Psoas muscle (tissue), 8 donors: ENCODE measurements around the gene KLHL13. TPM values are rescaled to one million over a fixed set of nuclear protein-coding genes. Genes with fewer than 3 reads are reported as not detected.

Experiments used
- ATAC-seq, 4 donors: fragments of 200-7000 bp; cut with Tn5 transposase; one replicate each; pipeline ENCODE4 v1.9.1; 2020; ENCODE audit warnings: moderate library complexity in 3 of 4, mild to moderate bottlenecking in 2 of 4
- DNase-seq, 2 donors: peaks; one replicate each; pipeline ENCODE4 v3.0.0-alpha.2; 2020
- H3K27ac ChIP-seq: fragments of 200-600 bp; one replicate; pipeline ENCODE4 v1.8.0; 2022
- H3K27me3 ChIP-seq, 3 donors: fragments of 200-600 bp in 1 of 3; one replicate each; pipeline versions ENCODE4 v1.6.1 to v1.8.0; 2013 to 2022; ENCODE audit warnings: low read length in 2 of 3, mild to moderate bottlenecking in 2 of 3, moderate library complexity in 1 of 3; ENCODE audit not compliant: insufficient read depth in 3 of 3
- H3K36me3 ChIP-seq, 2 donors: fragments of 200-600 bp in 1 of 2; one replicate each; pipeline versions ENCODE4 v1.6.1 to v1.8.0; 2013 to 2022; ENCODE audit warnings: low read depth in 1 of 2, mild to moderate bottlenecking in 1 of 2, moderate library complexity in 1 of 2; ENCODE audit not compliant: insufficient read depth in 1 of 2
- H3K4me1 ChIP-seq: fragments of 200-600 bp; one replicate; pipeline ENCODE4 v1.8.0; 2022
- H3K4me3 ChIP-seq: fragments of 200-600 bp; one replicate; pipeline ENCODE4 v1.8.0; 2022; ENCODE audit warnings: mild to moderate bottlenecking
- H3K9me3 ChIP-seq: fragments of 200-600 bp; one replicate; pipeline ENCODE4 v1.8.0; 2022
- WGBS, 3 donors: extraction: QIAGEN DNeasy Blood & Tissue Kit; methylation state at CpG; one replicate each; pipeline versions ENCODE4 v1.1.6 to v1.1.7; 2013; 5-methylcytosine and 5-hydroxymethylcytosine counted together
- intact Hi-C, 2 donors: fragments of 100-400 bp; cut with DNase I; formaldehyde crosslinking; loops; one replicate each; pipeline versions ENCODE4 v1.11.0 to v1.14.2; 2022
- polyA plus RNA-seq, 3 donors: library from polyadenylated mRNA; stranded (reverse); fragments of 200-250 nt; gene quantifications; one replicate each; pipeline ENCODE4 v1.2.3, GENCODE V29; 2013
- total RNA-seq, 4 donors: library from RNA; stranded (reverse); fragmentation: NEBNext Ultra II Directional in 2 of 4; extraction: Animal tissue kit (Norgen Biotek cat#: 25700) in 2 of 4; gene quantifications; one replicate each; pipeline versions ENCODE4 v1.2.1 to v1.2.4, GENCODE V29; 2021 to 2023
- TF ChIP-seq, protein P1 (sequence below): fragments of 200-600 bp; IDR thresholded peaks from one replicate; pipeline ENCODE4 v1.8.0; 2022; ENCODE audit warnings: antibody characterized with exemption
- donor health status: healthy with polysubstance abuse.
- donor health status: DM: no; HTN: no; CAD: no; lungs with moderate emphysema.
- donor health status: Bipolar disorder and iron deficiency.
- donor health status: healthy.
- donor health status: DM: yes; HTN: yes; CAD: no.
- donor health status: DM: no; HTN: no; CAD: no.
- donor health status: DM: no; HTN: no; CAD: no.
- donor health status: DM: yes; HTN: yes; CAD: no.

Gene KLHL13
- total and polyA plus RNA-seq, 7 donors = 0.61 to 4.5 (median 1.5) TPM

DNA sequence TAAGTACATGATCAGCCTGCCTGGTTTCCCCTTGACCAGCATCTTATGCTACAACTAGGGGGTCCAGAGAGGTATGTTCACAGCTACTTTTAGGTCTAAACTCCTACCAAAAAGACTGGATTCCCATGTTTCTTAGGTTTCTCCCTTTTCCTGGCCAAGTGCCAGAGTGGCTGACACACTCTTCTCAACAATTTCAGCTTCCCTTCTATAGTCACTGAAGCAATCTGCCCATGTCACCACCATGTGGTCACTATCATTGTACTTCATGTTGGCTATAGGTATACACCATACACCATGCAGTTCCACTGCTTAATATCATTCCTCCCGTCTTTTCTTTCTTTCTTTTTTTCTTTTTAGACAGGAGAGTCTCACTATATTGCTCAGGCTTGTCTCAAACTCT lies 66.9 kb downstream of the KLHL13 start:
- H3K27ac ChIP-seq = no peak overlapping the region
- no peaks in the 10 kb centered on the region for H3K27me3 ChIP-seq
- H3K4me1 ChIP-seq = no peaks in the 10 kb centered on the region
- peaks cover under 1% of the 10 kb centered on the region for H3K9me3 ChIP-seq
- DNase-seq (no peak), ATAC-seq (no peak)
- intact Hi-C loops = no loop called here
- 52 to 89% (median 82%) methylated on average over 1 of the region's 1 CpG for WGBS, 3 donors
- TF ChIP-seq, protein P1, sequence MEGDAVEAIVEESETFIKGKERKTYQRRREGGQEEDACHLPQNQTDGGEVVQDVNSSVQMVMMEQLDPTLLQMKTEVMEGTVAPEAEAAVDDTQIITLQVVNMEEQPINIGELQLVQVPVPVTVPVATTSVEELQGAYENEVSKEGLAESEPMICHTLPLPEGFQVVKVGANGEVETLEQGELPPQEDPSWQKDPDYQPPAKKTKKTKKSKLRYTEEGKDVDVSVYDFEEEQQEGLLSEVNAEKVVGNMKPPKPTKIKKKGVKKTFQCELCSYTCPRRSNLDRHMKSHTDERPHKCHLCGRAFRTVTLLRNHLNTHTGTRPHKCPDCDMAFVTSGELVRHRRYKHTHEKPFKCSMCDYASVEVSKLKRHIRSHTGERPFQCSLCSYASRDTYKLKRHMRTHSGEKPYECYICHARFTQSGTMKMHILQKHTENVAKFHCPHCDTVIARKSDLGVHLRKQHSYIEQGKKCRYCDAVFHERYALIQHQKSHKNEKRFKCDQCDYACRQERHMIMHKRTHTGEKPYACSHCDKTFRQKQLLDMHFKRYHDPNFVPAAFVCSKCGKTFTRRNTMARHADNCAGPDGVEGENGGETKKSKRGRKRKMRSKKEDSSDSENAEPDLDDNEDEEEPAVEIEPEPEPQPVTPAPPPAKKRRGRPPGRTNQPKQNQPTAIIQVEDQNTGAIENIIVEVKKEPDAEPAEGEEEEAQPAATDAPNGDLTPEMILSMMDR = no peak
- H3K36me3 ChIP-seq = no peaks in the 10 kb centered on the region
- H3K4me3 ChIP-seq = no peak overlapping the region

DNA sequence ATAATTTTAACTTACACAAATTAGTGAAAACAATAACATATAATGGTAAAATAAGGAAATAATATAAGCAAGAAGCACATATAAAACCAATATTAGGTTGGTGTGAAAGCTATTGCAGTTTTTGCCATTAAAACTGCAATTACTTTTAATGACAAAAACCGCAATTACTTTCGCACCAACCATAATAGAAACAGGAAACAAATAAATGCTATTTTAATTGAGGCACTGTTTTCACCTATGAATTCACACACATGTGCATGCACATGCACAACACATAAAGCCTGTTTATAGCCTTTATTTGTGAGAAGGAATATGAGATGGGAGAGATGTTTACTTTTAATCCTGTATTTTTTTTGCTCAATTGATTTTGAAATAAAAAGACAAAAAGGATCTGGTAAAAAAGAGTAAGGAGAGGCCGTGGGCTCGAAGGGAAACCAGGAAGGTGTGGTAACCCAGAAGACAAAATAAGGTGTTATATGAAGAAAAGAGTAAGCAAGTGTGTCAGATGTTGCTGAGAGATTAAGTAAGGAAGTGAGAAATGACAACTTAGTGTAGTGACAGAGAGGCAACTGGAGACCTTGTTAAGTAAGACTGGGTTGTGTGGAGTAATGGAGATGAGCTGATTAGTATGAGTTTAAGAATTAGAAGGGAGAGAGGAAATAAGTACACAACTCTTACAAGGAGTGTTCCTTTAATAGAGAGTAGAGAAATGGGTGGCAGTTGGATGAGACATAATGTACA lies 69.0 kb downstream of the KLHL13 start:
- TF ChIP-seq, protein P1 = no peak
- DNase-seq (no peak), ATAC-seq (no peak)
- no peak overlapping the region for H3K27ac ChIP-seq
- intact Hi-C loops = no loop called here
- H3K9me3 ChIP-seq = peaks cover 15% of the 10 kb centered on the region
- no peaks in the 10 kb centered on the region for H3K4me1 ChIP-seq
- no peak overlapping the region for H3K4me3 ChIP-seq
- 57 to 87% (median 83%) methylated on average over 4 of the region's 4 CpGs for WGBS, 3 donors
- H3K36me3 ChIP-seq = no peaks in the 10 kb centered on the region
- no peaks in the 10 kb centered on the region for H3K27me3 ChIP-seq

DNA sequence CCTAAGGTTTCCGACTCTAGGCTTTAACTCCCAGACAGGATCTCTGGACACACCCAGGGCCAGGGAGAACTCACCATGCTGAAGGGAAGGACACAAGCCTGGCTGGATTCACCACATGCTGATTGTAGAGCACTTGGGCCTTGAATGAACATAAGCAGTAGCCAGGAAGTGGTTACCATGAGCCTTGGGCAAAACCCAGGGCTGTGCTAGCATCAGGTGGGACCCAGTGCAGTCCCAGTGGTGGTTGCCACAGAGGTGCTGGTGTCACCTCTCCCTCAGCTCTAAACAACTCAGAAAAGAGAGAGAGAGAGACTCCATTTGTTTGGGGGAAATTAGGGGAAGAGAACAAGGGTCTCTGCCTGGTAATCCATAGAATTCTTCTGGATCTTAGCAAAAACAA lies 77.0 kb downstream of the KLHL13 start:
- intact Hi-C loops = no loop called here
- 94 to 100% methylated on average over 1 of the region's 1 CpG; no CpG with 5 or more reads in 1 of the 3 donors for WGBS, 3 donors
- DNase-seq = no peak
- Histone ChIP-seq H3K36me3 (no peaks in the 10 kb centered on the region), H3K27ac (no peak overlapping the region), H3K4me3 (no peak overlapping the region), H3K27me3 (no peaks in the 10 kb centered on the region), H3K4me1 (no peaks in the 10 kb centered on the region), H3K9me3 (peaks cover 13% of the 10 kb centered on the region)
- TF ChIP-seq, protein P1 = no peak
- ATAC-seq = no peak

DNA sequence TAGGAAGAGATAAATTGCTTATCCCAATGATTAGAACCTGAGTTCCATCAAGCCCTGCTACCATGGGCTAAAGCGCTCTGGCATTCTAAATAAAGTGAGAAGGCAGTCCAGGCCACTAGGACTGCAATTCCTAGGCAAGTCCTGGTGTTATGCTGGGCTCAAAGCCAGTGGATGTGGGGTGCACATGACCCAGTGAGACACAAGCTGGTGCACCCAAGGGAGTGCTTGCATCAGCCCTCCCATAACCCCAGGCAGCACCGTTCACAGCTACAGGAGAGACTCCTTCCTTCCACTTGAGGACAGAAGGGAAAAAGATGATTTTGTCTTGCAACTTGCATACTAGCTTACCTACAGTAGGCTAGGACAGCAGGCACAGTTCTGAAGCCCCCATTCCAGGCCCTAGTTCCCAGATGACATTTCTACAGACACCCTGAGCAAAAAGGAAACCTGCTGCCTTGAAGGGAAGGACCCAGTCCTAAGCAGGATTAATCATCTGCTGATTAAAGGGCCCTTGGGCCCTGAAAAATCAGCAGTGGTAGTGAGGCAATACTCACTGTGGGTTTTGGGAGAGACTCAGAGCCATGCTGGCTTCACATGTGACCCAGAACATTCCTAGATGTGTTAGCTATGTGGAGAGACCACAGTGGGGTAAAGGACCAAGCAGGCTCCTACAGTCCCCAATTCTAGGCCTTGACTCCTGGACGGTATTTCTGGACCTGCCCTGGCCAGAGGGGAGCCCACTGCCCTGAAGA lies 77.8 kb downstream of the KLHL13 start:
- WGBS, 3 donors = 68 to 89% (median 86%) methylated on average over 3 of the region's 3 CpGs

More for the DNA sequence above, 77.8 kb downstream of the KLHL13 start:
- no peaks in the 10 kb centered on the region for H3K36me3 ChIP-seq
- H3K4me3 ChIP-seq = no peak overlapping the region
- no peaks in the 10 kb centered on the region for H3K4me1 ChIP-seq
- no peak for DNase-seq
- H3K27ac ChIP-seq = no peak overlapping the region
- H3K27me3 ChIP-seq = no peaks in the 10 kb centered on the region
- TF ChIP-seq, protein P1 = no peak
- intact Hi-C loops = no loop called here
- H3K9me3 ChIP-seq = peaks cover 10% of the 10 kb centered on the region
- no peak for ATAC-seq
